ENCODE data around the gene ARHGAP6.

DNA sequence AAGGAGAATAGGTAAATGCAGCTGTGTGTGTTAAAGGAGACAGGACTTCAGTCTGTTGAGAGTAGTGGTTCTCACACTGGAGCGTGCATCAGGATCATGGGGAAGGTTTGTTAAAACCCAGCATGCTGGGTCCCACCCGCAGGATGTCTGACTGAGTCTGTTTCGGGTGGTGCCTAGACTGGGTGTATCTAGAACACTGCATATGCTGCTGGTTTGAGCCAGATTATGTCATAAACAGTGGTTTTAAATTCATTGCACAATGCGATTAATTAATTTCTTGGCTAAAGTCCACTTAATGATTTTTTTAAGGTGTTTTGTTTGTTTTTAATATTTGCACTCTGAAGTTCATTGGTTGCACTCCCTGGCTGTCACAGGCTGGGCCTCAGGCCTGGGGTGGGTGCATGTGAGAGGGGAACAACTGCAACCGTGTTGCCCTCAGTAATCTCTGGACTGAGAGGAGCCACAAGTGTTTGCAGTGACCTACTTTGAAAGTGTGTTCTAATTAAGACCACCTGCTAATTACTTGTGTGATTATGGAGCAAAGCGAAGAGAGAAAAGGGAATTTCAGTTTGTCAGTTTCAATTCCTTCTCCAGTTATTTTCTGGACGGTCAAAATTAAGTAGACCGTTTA, 546.3 kb downstream of the ARHGAP6 start:
- no peak for TF ChIP-seq ESRRG (CRISPR knock-in tag; IDR thresholded peaks at IDR 0.05)
- no peak for TF ChIP-seq BACH2 (CRISPR knock-in tag; IDR thresholded peaks at IDR 0.05; ENCODE audit: borderline replicate concordance)
- TF ChIP-seq, protein P1, sequence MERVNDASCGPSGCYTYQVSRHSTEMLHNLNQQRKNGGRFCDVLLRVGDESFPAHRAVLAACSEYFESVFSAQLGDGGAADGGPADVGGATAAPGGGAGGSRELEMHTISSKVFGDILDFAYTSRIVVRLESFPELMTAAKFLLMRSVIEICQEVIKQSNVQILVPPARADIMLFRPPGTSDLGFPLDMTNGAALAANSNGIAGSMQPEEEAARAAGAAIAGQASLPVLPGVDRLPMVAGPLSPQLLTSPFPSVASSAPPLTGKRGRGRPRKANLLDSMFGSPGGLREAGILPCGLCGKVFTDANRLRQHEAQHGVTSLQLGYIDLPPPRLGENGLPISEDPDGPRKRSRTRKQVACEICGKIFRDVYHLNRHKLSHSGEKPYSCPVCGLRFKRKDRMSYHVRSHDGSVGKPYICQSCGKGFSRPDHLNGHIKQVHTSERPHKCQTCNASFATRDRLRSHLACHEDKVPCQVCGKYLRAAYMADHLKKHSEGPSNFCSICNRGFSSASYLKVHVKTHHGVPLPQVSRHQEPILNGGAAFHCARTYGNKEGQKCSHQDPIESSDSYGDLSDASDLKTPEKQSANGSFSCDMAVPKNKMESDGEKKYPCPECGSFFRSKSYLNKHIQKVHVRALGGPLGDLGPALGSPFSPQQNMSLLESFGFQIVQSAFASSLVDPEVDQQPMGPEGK (CRISPR knock-in tag; IDR thresholded peaks at IDR 0.05; ENCODE audit: borderline replicate concordance) = no peak
- no peak for TF ChIP-seq ZNF8 (CRISPR knock-in tag; IDR thresholded peaks at IDR 0.05)
- no peak for TF ChIP-seq RARB (CRISPR knock-in tag; IDR thresholded peaks at IDR 0.05)
- TF ChIP-seq ZFP30 (CRISPR knock-in tag; IDR thresholded peaks at IDR 0.05) = no peak
- no peak for TF ChIP-seq TOX (CRISPR knock-in tag; IDR thresholded peaks at IDR 0.05; ENCODE audit: borderline replicate concordance)
- no peak for TF ChIP-seq TCF4 (CRISPR knock-in tag; IDR thresholded peaks at IDR 0.05; ENCODE audit: borderline replicate concordance)
- no peak for TF ChIP-seq ZNF70 (CRISPR knock-in tag; IDR thresholded peaks at IDR 0.05)
- no peak for TF ChIP-seq CSRNP3 (CRISPR knock-in tag; IDR thresholded peaks at IDR 0.05)
- TF ChIP-seq CSDC2 (CRISPR knock-in tag; IDR thresholded peaks at IDR 0.05) = no peak
- TF ChIP-seq CREB5 (CRISPR knock-in tag; IDR thresholded peaks at IDR 0.05; ENCODE audit: low read depth) = no peak
- no peak for TF ChIP-seq TSHZ2 (CRISPR knock-in tag; IDR thresholded peaks at IDR 0.05)
- no peak for TF ChIP-seq ZFP3 (CRISPR knock-in tag; IDR thresholded peaks at IDR 0.05)
